ENCODE measurements around the gene VPS39. TPM values are rescaled to one million over a fixed set of nuclear protein-coding genes. Genes with fewer than 3 reads are reported as not detected.

VPS39 gene
- total RNA-seq, 1 donor from 2014 or later, result 66.9 TPM

DNA sequence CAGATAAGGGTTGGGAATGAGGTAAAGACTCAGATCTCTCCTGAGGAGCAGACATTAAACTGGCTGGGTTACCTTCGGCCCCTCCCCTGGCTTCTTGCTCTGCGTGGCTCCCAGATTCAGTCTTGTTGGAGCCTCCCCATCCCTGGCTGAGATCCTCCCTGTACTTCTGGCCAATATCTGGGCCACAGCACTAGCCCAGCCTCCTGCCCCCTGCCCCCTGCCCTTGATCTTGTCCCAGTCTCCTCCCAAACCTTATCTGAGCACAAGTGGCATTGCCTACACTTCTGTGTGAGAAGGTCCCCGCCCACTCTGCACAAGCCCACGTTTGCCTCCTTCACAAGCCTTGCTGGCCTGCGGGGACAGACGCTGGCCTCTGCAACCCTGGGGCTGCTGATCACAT lies 68.5 kb downstream of the VPS39 start:
- Histone ChIP-seq H3K4me3 (no peak overlapping the region), H3K27ac (no peak overlapping the region), H3K27me3 (no peaks in the 10 kb centered on the region), H3K9me3 (ENCODE audit: low read depth) (no peaks in the 10 kb centered on the region), H3K79me2 (ENCODE audit: low read depth) (no peaks in the 10 kb centered on the region), H3K4me2 (no peak overlapping the region), H3K9ac (no peak overlapping the region), H3F3A (ENCODE audit: low read depth) (no peaks in the 10 kb centered on the region), H3K4me1 (no peaks in the 10 kb centered on the region), H3K36me3 (no peaks in the 10 kb centered on the region), H2AFZ (replicated peaks) (no peak overlapping the region), H4K20me1 (ENCODE audit: low read depth) (no peaks in the 10 kb centered on the region)
- TF ChIP-seq, protein P1, sequence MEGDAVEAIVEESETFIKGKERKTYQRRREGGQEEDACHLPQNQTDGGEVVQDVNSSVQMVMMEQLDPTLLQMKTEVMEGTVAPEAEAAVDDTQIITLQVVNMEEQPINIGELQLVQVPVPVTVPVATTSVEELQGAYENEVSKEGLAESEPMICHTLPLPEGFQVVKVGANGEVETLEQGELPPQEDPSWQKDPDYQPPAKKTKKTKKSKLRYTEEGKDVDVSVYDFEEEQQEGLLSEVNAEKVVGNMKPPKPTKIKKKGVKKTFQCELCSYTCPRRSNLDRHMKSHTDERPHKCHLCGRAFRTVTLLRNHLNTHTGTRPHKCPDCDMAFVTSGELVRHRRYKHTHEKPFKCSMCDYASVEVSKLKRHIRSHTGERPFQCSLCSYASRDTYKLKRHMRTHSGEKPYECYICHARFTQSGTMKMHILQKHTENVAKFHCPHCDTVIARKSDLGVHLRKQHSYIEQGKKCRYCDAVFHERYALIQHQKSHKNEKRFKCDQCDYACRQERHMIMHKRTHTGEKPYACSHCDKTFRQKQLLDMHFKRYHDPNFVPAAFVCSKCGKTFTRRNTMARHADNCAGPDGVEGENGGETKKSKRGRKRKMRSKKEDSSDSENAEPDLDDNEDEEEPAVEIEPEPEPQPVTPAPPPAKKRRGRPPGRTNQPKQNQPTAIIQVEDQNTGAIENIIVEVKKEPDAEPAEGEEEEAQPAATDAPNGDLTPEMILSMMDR (IDR thresholded peaks at IDR 0.05), result no peak
- TF ChIP-seq EZH2phosphoT487 (IDR thresholded peaks at IDR 0.05), result no peak
- no peak for TF ChIP-seq EZH2 (IDR thresholded peaks at IDR 0.05)
- no peak for DNase-seq (ENCODE audit: low spot score)
- H3K27ac Mint-ChIP-seq, result no peak overlapping the region
- no peaks in the 10 kb centered on the region for H3K36me3 Mint-ChIP-seq
- peaks cover 7% of the 10 kb centered on the region for H3K27me3 Mint-ChIP-seq (ENCODE audit: insufficient read depth, low read depth)
- H3K9me3 Mint-ChIP-seq, result peaks cover 11% of the 10 kb centered on the region
- peaks cover 7% of the 10 kb centered on the region for H3K4me1 Mint-ChIP-seq
- no peak overlapping the region for H3K4me3 Mint-ChIP-seq

DNA sequence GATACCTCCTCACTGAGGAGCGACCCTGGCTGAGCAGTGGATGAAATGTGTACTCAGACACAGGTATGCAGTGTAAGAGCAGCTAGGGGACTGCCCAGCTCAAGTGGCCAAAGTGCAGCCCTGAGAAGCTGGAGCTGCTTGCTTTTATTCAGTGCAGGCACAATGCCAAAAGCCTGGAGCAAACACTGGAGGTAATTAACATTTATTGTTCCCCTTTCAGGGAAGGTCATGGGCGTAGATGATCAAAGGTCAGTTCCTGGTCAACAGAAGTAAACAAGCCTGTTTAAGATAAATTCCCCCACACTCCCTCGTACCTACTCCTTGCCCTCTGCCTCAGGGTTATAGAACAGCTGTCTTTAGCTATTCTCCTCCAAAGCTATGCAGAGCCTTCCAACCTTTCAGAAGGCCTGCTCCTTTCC lies 69.1 kb downstream of the VPS39 start:
- DNase-seq (ENCODE audit: low spot score), result no peak
- no peak overlapping the region for H2AFZ ChIP-seq (replicated peaks)
- no peaks in the 10 kb centered on the region for H3K36me3 ChIP-seq
- Mint-ChIP-seq H3K36me3 (no peaks in the 10 kb centered on the region), H3K9me3 (peaks cover 11% of the 10 kb centered on the region), H3K4me3 (peak overlapping the region; percentile 39), H3K27me3 (ENCODE audit: insufficient read depth, low read depth) (peaks cover 7% of the 10 kb centered on the region), H3K4me1 (peaks cover 7% of the 10 kb centered on the region), H3K27ac (peak overlapping the region; percentile 7)
- H3K4me2 ChIP-seq, result no peak overlapping the region
- H3K4me1 ChIP-seq, result no peaks in the 10 kb centered on the region
- H3K9ac ChIP-seq, result no peak overlapping the region
- TF ChIP-seq EZH2phosphoT487 (IDR thresholded peaks at IDR 0.05) (no peak), EZH2 (IDR thresholded peaks at IDR 0.05) (no peak)
- TF ChIP-seq, protein P1 (IDR thresholded peaks at IDR 0.05), result no peak
- H3K9me3 ChIP-seq (ENCODE audit: low read depth), result no peaks in the 10 kb centered on the region
- H4K20me1 ChIP-seq (ENCODE audit: low read depth), result no peaks in the 10 kb centered on the region
- no peak overlapping the region for H3K27ac ChIP-seq
- no peaks in the 10 kb centered on the region for H3K79me2 ChIP-seq (ENCODE audit: low read depth)
- no peaks in the 10 kb centered on the region for H3K27me3 ChIP-seq
- H3K4me3 ChIP-seq, result no peak overlapping the region
- H3F3A ChIP-seq (ENCODE audit: low read depth), result no peaks in the 10 kb centered on the region

DNA sequence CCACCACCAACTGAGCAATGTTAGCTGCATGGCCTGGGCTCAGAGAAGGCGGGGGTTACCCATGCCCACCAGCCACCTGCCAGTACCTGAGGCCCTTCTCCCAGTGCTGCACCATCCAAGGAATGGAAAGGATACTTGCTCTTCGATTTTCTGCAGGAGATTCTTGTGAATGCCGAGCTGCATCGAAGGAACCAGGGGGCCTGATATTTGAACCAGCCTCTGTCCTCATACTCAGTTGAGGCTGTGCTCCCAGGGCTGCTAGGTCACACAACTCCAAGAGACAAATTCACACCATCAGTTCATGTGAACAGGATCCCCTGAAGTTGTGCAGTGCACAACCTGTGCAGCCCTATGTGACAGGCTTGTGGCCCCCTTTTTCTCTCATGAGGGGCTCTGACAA lies 69.7 kb downstream of the VPS39 start:
- no peaks in the 10 kb centered on the region for H3K79me2 ChIP-seq (ENCODE audit: low read depth)
- H3K27me3 ChIP-seq, result no peaks in the 10 kb centered on the region
- H3K4me3 ChIP-seq, result no peak overlapping the region
- H3K36me3 ChIP-seq, result no peaks in the 10 kb centered on the region
- no peak overlapping the region for H3K27ac Mint-ChIP-seq
- H3K9me3 Mint-ChIP-seq, result peaks cover 11% of the 10 kb centered on the region
- no peak overlapping the region for H3K4me3 Mint-ChIP-seq
- H4K20me1 ChIP-seq (ENCODE audit: low read depth), result no peaks in the 10 kb centered on the region
- peaks cover 7% of the 10 kb centered on the region for H3K4me1 Mint-ChIP-seq
- no peaks in the 10 kb centered on the region for H3K9me3 ChIP-seq (ENCODE audit: low read depth)
- no peak overlapping the region for H3K9ac ChIP-seq
- TF ChIP-seq EZH2phosphoT487 (IDR thresholded peaks at IDR 0.05) (no peak), EZH2 (IDR thresholded peaks at IDR 0.05) (no peak)
- TF ChIP-seq, protein P1 (IDR thresholded peaks at IDR 0.05), result no peak
- DNase-seq (ENCODE audit: low spot score), result no peak
- no peak overlapping the region for H2AFZ ChIP-seq (replicated peaks)
- no peaks in the 10 kb centered on the region for H3K36me3 Mint-ChIP-seq
- H3F3A ChIP-seq (ENCODE audit: low read depth), result no peaks in the 10 kb centered on the region
- peaks cover 7% of the 10 kb centered on the region for H3K27me3 Mint-ChIP-seq (ENCODE audit: insufficient read depth, low read depth)
- H3K4me1 ChIP-seq, result peaks cover under 1% of the 10 kb centered on the region
- no peak overlapping the region for H3K4me2 ChIP-seq
- H3K27ac ChIP-seq, result no peak overlapping the region
